Measurements from ENCODE around the gene U2AF1L4. TPM values are rescaled to one million over a fixed set of nuclear protein-coding genes. Genes with fewer than 3 reads are reported as not detected.

U2AF1L4 gene
- total RNA-seq, 1 experiment from 2014 or later: 24.6 TPM

DNA sequence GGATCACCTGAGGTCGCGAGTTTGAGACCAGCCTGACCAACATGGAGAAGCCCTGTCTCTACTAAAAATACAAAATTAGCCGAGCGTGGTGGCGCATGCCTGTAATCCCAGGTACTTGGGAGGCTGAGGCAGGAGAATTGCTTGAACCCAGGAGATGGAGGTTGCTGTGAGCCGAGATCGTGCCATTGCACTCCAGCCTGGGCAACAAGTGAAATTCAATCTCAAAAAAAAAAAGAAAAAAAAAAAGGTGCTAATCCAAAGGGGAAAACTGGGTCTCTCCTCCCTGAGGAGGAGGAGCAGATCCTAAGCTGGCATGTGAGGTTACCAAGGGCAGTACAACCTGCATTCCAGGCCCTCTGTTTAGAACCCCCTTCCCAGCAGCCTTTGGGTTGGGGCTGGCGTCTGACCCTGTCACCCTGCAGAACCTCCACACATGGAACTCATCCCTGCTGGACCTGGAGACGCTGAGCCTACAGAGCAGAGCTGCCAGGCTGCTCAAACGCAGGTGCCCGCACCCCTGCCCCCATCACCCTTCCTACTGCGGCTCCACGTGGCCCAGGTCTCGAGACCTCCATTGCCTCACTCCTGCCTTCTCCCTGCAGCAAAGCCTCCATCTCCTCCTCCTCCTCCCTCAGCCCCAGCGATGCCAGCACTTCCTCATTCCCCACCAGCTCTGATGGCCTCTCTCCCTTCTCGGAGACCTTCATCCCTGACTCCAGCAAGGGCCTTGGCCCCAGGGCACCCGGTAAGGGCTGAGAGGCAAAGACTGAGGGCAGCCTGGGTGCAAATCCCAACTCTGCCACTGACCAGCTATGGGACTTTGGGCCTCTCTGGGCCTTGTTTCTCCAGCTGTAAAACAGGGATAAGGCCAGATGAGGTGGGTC is 19.5 kb upstream of the U2AF1L4 start:
- peaks cover 11% of the 10 kb centered on the region for H3K36me3 Mint-ChIP-seq (ENCODE audit: insufficient read depth, unreplicated experiment)
- intact Hi-C loops (cut with micrococcal nuclease; ENCODE audit: unreplicated experiment): no loop called here
- no peaks in the 10 kb centered on the region; the same call in none of the 2 replicates for H3K36me3 ChIP-seq (ENCODE audit: control insufficient read depth, insufficient read depth, low read length)
- ChIA-PET POLR2A (no interaction called here), CTCF (no interaction called here)
- H3K4me1 Mint-ChIP-seq (ENCODE audit: low read depth, unreplicated experiment): no peaks in the 10 kb centered on the region
- H3K9me3 ChIP-seq: no peaks in the 10 kb centered on the region
- BruUV-seq (replicated peaks): no TSS peak
- DNase-seq: no peak
- no peaks in the 10 kb centered on the region for H3K9me3 Mint-ChIP-seq (ENCODE audit: unreplicated experiment)
- no peaks in the 10 kb centered on the region for H3K27me3 ChIP-seq (replicated peaks; ENCODE audit: control insufficient read depth, insufficient read depth, low read length)
- H3K4me3 ChIP-seq (ENCODE audit: low read depth, low read length): no peak overlapping the region
- H3K27ac Mint-ChIP-seq (ENCODE audit: unreplicated experiment): no peak overlapping the region
- H3K4me1 ChIP-seq: no peaks in the 10 kb centered on the region
- TF ChIP-seq, protein P1, sequence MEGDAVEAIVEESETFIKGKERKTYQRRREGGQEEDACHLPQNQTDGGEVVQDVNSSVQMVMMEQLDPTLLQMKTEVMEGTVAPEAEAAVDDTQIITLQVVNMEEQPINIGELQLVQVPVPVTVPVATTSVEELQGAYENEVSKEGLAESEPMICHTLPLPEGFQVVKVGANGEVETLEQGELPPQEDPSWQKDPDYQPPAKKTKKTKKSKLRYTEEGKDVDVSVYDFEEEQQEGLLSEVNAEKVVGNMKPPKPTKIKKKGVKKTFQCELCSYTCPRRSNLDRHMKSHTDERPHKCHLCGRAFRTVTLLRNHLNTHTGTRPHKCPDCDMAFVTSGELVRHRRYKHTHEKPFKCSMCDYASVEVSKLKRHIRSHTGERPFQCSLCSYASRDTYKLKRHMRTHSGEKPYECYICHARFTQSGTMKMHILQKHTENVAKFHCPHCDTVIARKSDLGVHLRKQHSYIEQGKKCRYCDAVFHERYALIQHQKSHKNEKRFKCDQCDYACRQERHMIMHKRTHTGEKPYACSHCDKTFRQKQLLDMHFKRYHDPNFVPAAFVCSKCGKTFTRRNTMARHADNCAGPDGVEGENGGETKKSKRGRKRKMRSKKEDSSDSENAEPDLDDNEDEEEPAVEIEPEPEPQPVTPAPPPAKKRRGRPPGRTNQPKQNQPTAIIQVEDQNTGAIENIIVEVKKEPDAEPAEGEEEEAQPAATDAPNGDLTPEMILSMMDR (IDR thresholded peaks at IDR 0.05; ENCODE audit: insufficient read depth in 1 of 2, low read depth in 1 of 2, low read length in 1 of 2, severe bottlenecking in 1 of 2, unreplicated experiment in 1 of 2): no peak
- no peaks in the 10 kb centered on the region for H3K27me3 Mint-ChIP-seq (ENCODE audit: insufficient read depth, unreplicated experiment)
- no peak overlapping the region for H3K4me3 Mint-ChIP-seq (ENCODE audit: unreplicated experiment)

DNA sequence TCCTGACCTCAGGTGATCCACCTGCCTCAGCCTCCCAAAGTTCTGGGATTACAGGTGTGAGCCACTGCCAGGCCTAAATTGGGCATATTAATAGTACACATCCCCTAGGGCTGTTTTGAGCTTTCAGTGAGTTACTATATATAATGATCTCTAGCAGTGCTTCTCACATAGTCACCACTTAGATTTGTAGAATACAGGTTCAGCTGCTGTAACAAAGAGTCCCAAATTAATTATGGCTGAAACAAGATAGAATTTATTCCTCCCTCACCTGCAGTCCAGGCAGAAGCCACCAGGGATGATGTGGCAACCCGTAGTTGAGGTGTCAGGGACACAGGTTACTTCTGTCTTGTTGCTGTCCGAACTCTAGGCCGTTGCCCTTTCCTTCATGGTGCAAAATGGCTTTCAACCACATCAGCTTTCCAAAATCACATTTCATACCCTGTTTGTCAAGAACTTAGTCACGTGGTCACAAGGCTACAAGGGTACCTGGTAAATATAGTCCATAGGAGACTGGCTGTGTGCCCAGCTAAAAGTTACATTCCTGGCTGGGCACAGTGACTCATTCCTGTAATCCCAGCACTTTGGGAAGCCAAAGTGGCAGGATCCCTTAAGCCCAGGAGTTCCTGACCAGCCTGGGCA is 15.6 kb upstream of the U2AF1L4 start:
- BruUV-seq (replicated peaks): no TSS peak
- Mint-ChIP-seq H3K4me1 (ENCODE audit: low read depth, unreplicated experiment) (peaks cover 6% of the 10 kb centered on the region), H3K9me3 (ENCODE audit: unreplicated experiment) (no peaks in the 10 kb centered on the region), H3K4me3 (ENCODE audit: unreplicated experiment) (no peak overlapping the region), H3K36me3 (ENCODE audit: insufficient read depth, unreplicated experiment) (peaks cover 35% of the 10 kb centered on the region), H3K27ac (ENCODE audit: unreplicated experiment) (no peak overlapping the region), H3K27me3 (ENCODE audit: insufficient read depth, unreplicated experiment) (no peaks in the 10 kb centered on the region)
- H3K4me3 ChIP-seq (ENCODE audit: low read depth, low read length): no peak overlapping the region
- no peak for DNase-seq
- TF ChIP-seq, protein P1 (IDR thresholded peaks at IDR 0.05; ENCODE audit: insufficient read depth in 1 of 2, low read depth in 1 of 2, low read length in 1 of 2, severe bottlenecking in 1 of 2, unreplicated experiment in 1 of 2): no peak
- CTCF ChIA-PET: no interaction called here
- H3K9me3 ChIP-seq: no peaks in the 10 kb centered on the region
- POLR2A ChIA-PET: no interaction called here
- peaks cover 6% of the 10 kb centered on the region for H3K4me1 ChIP-seq
- H3K36me3 ChIP-seq (ENCODE audit: control insufficient read depth, insufficient read depth, low read length): no peaks in the 10 kb centered on the region; the same call in 1 of the 2 replicates
- intact Hi-C loops (cut with micrococcal nuclease; ENCODE audit: unreplicated experiment): no loop called here
- H3K27me3 ChIP-seq (replicated peaks; ENCODE audit: control insufficient read depth, insufficient read depth, low read length): no peaks in the 10 kb centered on the region

DNA sequence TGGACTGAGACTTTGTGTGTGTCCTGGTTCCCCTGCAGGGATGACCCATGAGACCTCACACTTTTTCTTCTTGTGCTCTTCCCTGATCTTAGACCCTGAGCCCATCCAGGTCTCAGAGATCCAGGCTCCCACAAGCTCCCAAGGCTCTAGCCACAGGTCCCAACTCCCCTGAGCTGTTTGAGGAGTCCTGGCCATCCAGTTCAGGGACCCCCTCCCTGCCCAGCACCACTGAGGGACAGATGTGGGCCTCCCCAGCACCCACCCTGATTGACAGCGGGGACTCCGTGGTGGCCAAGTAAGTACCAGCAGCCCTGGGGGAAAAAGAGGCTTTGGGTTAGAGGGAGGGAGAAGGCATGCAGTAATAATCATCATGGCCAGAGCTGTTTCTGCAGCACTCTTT is 14.5 kb upstream of the U2AF1L4 start:
- TF ChIP-seq, protein P1 (IDR thresholded peaks at IDR 0.05; ENCODE audit: insufficient read depth in 1 of 2, low read depth in 1 of 2, low read length in 1 of 2, severe bottlenecking in 1 of 2, unreplicated experiment in 1 of 2): no peak
- Mint-ChIP-seq H3K4me3 (ENCODE audit: unreplicated experiment) (peak overlapping the region; percentile 88), H3K9me3 (ENCODE audit: unreplicated experiment) (no peaks in the 10 kb centered on the region), H3K4me1 (ENCODE audit: low read depth, unreplicated experiment) (peaks cover 6% of the 10 kb centered on the region), H3K36me3 (ENCODE audit: insufficient read depth, unreplicated experiment) (peaks cover 36% of the 10 kb centered on the region), H3K27me3 (ENCODE audit: insufficient read depth, unreplicated experiment) (no peaks in the 10 kb centered on the region), H3K27ac (ENCODE audit: unreplicated experiment) (no peak overlapping the region)
- H3K36me3 ChIP-seq (ENCODE audit: control insufficient read depth, insufficient read depth, low read length): no peaks in the 10 kb centered on the region; the same call in 1 of the 2 replicates
- ChIA-PET CTCF (no interaction called here), POLR2A (no interaction called here)
- no peak for DNase-seq
- no peak overlapping the region for H3K4me3 ChIP-seq (ENCODE audit: low read depth, low read length)
- intact Hi-C loops (cut with micrococcal nuclease; ENCODE audit: unreplicated experiment): loop anchor here (2.0 to 5.0 kb wide), 2 partner anchors 15 to 112 kb away; partner anchors contain the start of genes ARHGAP33 and COX6B1
- H3K9me3 ChIP-seq: no peaks in the 10 kb centered on the region
- H3K4me1 ChIP-seq: peaks cover 6% of the 10 kb centered on the region
- H3K27me3 ChIP-seq (replicated peaks; ENCODE audit: control insufficient read depth, insufficient read depth, low read length): no peaks in the 10 kb centered on the region
- BruUV-seq (replicated peaks): no TSS peak

All from Caco-2 (cell line).